ENCODE data around the gene KY. TPM values are rescaled to one million over a fixed set of nuclear protein-coding genes. Genes with fewer than 3 reads are reported as not detected.

KY gene
- total RNA-seq, result under 1 TPM in 1 of 2 donors, not detected in 1; 0.21 TPM
- long read RNA-seq, result 0 reads

- ATAC-seq (peak; percentile 83 to 88), DNase-seq (peak; percentile 42)
- intact Hi-C loops (cut with DNase I), result no loop called here
Measured at GRCh38 chr3:134650431-134651346, at the start of gene KY. Gene KY, minus strand, starts transcription at chr3:134651022. Its CDS starts 62 bp downstream, at chr3:134650960.

- no peak for DNase-seq
- no peak for ATAC-seq
- intact Hi-C loops (cut with DNase I), result no loop called here
Measured at GRCh38 chr3:134699721-134700120, 48.9 kb upstream of the KY start.

GRCh38 chr3:134699141-134699711 is 48.4 kb upstream of the KY start:
- DNase-seq, result no peak
- ATAC-seq, result peak in 1 of 2 donors; percentile 42
- intact Hi-C loops (cut with DNase I), result no loop called here

- ATAC-seq (peak in 1 of 2 donors; percentile 47), DNase-seq (no peak)
- intact Hi-C loops (cut with DNase I), result no loop called here
Measured at GRCh38 chr3:134697830-134698689, 47.2 kb upstream of the KY start.

- intact Hi-C loops (cut with DNase I), result no loop called here
- peak in 1 of 2 donors; percentile 47 for ATAC-seq
- DNase-seq, result no peak
Measured at GRCh38 chr3:134696155-134696554, 45.3 kb upstream of the KY start.

- intact Hi-C loops (cut with DNase I), result no loop called here
- ATAC-seq, result no peak
Measured at GRCh38 chr3:134694946-134695543, 44.2 kb upstream of the KY start.

GRCh38 chr3:134694466-134694865 is 43.6 kb upstream of the KY start:
- no peak for ATAC-seq
- intact Hi-C loops (cut with DNase I), result no loop called here
- no peak for DNase-seq

More at GRCh38 chr3:134694946-134695543, 44.2 kb upstream of the KY start:
- no peak for DNase-seq

GRCh38 chr3:134693804-134694203 is 43.0 kb upstream of the KY start:
- ATAC-seq (peak in 1 of 2 donors; percentile 75), DNase-seq (peak; percentile 45)
- intact Hi-C loops (cut with DNase I), result no loop called here

- intact Hi-C loops (cut with DNase I), result no loop called here
- no peak for ATAC-seq
- no peak for DNase-seq
Measured at GRCh38 chr3:134693226-134693625, 42.4 kb upstream of the KY start.

- DNase-seq, result no peak
- intact Hi-C loops (cut with DNase I), result no loop called here
- no peak for ATAC-seq
Measured at GRCh38 chr3:134690226-134690625, 39.4 kb upstream of the KY start.

GRCh38 chr3:134687642-134688041 is 36.8 kb upstream of the KY start:
- no peak for ATAC-seq
- intact Hi-C loops (cut with DNase I), result no loop called here
- no peak for DNase-seq

- no peak for ATAC-seq
- DNase-seq, result no peak
- intact Hi-C loops (cut with DNase I), result no loop called here
Measured at GRCh38 chr3:134685929-134686802, 35.3 kb upstream of the KY start.

GRCh38 chr3:134682196-134682880 is 31.5 kb upstream of the KY start:
- DNase-seq, result no peak
- intact Hi-C loops (cut with DNase I), result no loop called here
- ATAC-seq, result no peak

GRCh38 chr3:134681522-134681900 is 30.7 kb upstream of the KY start:
- intact Hi-C loops (cut with DNase I), result no loop called here
- DNase-seq, result no peak
- no peak for ATAC-seq

- intact Hi-C loops (cut with DNase I), result no loop called here
- ATAC-seq (no peak), DNase-seq (no peak)
Measured at GRCh38 chr3:134680796-134681521, 30.1 kb upstream of the KY start.

- intact Hi-C loops (cut with DNase I), result no loop called here
- DNase-seq, result no peak
- ATAC-seq, result no peak
Measured at GRCh38 chr3:134677987-134678308, 27.1 kb upstream of the KY start.

All from left cardiac atrium (tissue), 4 donors.